ENCODE data around the gene CYLD. TPM values are rescaled to one million over a fixed set of nuclear protein-coding genes. Genes with fewer than 3 reads are reported as not detected.

Gene CYLD
- total and polyA plus RNA-seq, 2 donors (not counting 3 experiments of a cell fraction or from before 2014, with no cell fraction given): 7.4 to 21.5 TPM

GRCh38 chr16:50694206-50694605 lies 47.7 kb upstream of the CYLD start:
- dilution Hi-C loops (cut with MboI; ENCODE audit: extremely low pct_ligation_motif_present, low sequenced_read_pairs): no loop called here
- Histone ChIP-seq H3K79me2 (ENCODE audit: control insufficient read depth, insufficient read depth, low read length) (no peaks in the 10 kb centered on the region), H3K27me3 (ENCODE audit: control insufficient read depth in 2 of 2, insufficient read depth in 2 of 2, low read length in 2 of 2) (no peaks in the 10 kb centered on the region), H3K9me3 (replicated peaks; ENCODE audit: control insufficient read depth, insufficient read depth, low read length) (no peaks in the 10 kb centered on the region), H3K36me3 (ENCODE audit: control insufficient read depth in 2 of 2, extremely low read depth in 1 of 2, insufficient read depth in 2 of 2, low read length in 2 of 2) (no peaks in the 10 kb centered on the region), H2AFZ (ENCODE audit: low read depth, low read length) (no peak overlapping the region), H3K4me3 (replicated peaks in 1 of 3; ENCODE audit: insufficient read depth in 1 of 3, low read depth in 1 of 3, low read length in 3 of 3) (no peak overlapping the region), H3K9ac (replicated peaks; ENCODE audit: extremely low read depth, insufficient read depth, low read length) (no peak overlapping the region), H3K4me2 (ENCODE audit: insufficient read depth, low read length) (no peak overlapping the region), H3K27ac (ENCODE audit: insufficient read depth, low read depth, low read length) (no peak overlapping the region), H3K9me1 (replicated peaks; ENCODE audit: control insufficient read depth, extremely low read depth, insufficient read depth, low read length) (no peaks in the 10 kb centered on the region), H3K4me1 (ENCODE audit: control insufficient read depth, extremely low read depth, insufficient read depth, low read length) (no peaks in the 10 kb centered on the region), H4K20me1 (replicated peaks; ENCODE audit: control insufficient read depth, extremely low read depth, insufficient read depth, low read length) (no peaks in the 10 kb centered on the region)
- DNase-seq (ENCODE audit: low read depth, low spot score) (no peak), FAIRE-seq (no peak)
- ChIA-PET CTCF (interaction anchor here (0.9 to 1.0 kb wide), 3 partner anchors 23 to 112 kb away, joined by 3 to 4 read pairs (median 4); no protein-coding TSS in a partner anchor), POLR2A (no interaction called here)
- no TSS peak for BruUV-seq (replicated peaks)
- intact Hi-C loops (cut with micrococcal nuclease): no loop called here
- no peak for TF ChIP-seq JUN (IDR thresholded peaks at IDR 0.05; ENCODE audit: borderline replicate concordance, insufficient read depth, insufficient read length, low read depth)
- no peak for TF ChIP-seq CTCF (IDR thresholded peaks at IDR 0.05; ENCODE audit: extremely low read depth in 1 of 2, insufficient read depth in 1 of 2, low read depth in 1 of 2, low read length in 2 of 2)
- TF ChIP-seq FOS (IDR thresholded peaks at IDR 0.05; ENCODE audit: borderline replicate concordance, insufficient read depth, low read length): no peak
- TF ChIP-seq, protein P1, sequence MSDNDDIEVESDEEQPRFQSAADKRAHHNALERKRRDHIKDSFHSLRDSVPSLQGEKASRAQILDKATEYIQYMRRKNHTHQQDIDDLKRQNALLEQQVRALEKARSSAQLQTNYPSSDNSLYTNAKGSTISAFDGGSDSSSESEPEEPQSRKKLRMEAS (IDR thresholded peaks at IDR 0.05; ENCODE audit: insufficient read depth, insufficient read length): no peak
- TF ChIP-seq POLR2A (IDR thresholded peaks at IDR 0.05; ENCODE audit: low read depth, low read length): no peak
- no peak for TF ChIP-seq MYC (IDR thresholded peaks at IDR 0.05; ENCODE audit: low read depth, low read length)
- TF ChIP-seq POLR2AphosphoS5 (IDR thresholded peaks at IDR 0.05; ENCODE audit: insufficient read depth, low read depth, low read length): no peak
- no peak for TF ChIP-seq GATA2 (IDR thresholded peaks at IDR 0.05; ENCODE audit: insufficient read depth, insufficient read length, low read depth, low read length)
- no peak for TF ChIP-seq EZH2 (IDR thresholded peaks at IDR 0.05; ENCODE audit: borderline replicate concordance, low read depth, low read length, severe bottlenecking)

Measured in endothelial cell of umbilical vein (primary cell).